GOT3 (cell line): ENCODE results near the gene KRT2.

Experiments used
- DNase-seq: peaks from one replicate; lab custom pipeline; 2025; ENCODE audit warnings: mixed read lengths; lab: John Stamatoyannopoulos, UW

Gene KRT2

DNA sequence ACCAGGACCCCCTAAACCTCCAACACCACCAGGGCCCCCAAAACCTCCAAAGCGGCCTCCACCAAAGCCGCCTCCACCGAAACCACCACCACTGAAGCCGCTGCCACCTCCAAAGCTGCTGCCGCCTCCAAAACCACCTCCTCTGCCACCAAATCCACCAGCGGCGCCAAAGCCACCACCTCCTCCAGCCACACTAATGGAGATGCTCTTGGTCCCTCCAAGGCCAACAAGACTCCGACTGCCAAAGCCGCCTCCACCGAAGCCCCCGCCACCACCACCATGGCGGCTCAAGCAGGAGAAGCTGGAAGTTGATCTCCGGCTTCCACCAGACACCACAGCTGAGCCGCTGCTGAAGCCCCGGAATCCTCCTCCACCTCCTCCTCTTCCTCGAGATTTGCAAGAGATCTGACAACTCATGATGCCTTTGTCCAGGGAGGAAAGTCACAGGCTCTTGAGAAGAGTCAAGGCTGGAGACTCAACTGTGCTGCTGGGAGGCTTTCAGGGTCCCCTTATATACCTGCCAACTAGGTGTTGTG lies at the start of gene KRT2:
Gene KRT2, minus strand, starts transcription at position 486 of the 536 bp plus-strand sequence. Its CDS starts 69 bp downstream, at position 417.
- DNase-seq: no peak

DNA sequence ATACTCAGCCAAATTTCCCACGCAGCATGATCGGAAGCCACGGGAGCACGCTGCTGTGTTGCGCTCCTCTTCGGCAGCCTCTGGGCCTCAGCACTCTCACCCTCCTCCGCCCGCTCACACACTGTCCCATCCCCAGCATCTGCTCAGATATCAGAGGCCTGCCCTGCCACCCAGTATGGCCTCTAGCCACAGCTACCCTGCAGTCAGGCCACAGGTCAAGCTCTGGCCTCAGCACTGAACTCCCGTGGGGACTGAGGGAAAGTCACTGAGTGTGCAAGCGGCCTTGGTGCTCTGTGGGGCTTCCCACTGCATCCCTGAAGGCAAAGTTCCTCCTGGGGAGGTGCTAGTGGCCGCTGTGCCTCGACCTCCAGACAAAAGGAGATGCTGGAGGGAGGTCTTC lies 49.3 kb upstream of the KRT2 start:
- DNase-seq: no peak

DNA sequence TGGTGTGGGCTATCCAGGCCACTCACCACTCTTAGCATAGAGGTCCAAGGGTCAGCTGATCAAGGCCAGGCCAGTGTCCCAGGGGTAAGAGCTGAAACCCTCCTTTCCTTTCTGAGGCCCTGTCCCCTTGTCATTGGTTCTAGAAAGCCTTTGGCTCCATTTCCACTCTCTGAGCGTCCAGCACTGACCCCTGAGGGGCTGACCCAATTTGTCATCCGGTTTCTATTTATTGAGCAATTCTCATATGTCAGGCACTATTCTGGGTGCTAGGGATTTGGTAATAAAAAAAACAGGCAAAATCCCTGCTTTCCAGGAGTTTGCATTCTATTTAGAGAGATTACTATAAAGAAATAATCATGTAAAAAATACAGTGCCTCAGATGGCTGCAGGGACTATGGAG lies 47.9 kb upstream of the KRT2 start:
- DNase-seq: no peak

DNA sequence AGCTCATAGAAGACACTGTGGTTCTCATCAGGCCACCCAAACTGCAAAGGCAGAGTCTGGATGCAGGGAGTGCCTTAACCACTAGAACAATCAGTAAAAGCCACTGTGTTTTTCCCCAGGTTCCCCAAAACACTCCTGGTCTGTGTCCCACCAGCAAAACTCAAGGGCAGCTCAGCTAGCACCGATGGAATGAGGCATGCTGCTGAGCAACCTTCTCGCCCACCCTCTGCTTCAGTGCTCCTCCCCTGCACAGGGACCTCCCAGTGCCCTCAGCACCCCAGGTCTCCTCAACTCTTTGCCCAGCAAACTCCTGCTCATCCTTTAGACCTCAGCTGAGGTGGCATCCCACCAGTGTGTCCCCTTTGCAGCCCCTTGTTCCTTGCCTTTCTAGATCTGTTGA lies 47.4 kb upstream of the KRT2 start:
- DNase-seq: no peak

DNA sequence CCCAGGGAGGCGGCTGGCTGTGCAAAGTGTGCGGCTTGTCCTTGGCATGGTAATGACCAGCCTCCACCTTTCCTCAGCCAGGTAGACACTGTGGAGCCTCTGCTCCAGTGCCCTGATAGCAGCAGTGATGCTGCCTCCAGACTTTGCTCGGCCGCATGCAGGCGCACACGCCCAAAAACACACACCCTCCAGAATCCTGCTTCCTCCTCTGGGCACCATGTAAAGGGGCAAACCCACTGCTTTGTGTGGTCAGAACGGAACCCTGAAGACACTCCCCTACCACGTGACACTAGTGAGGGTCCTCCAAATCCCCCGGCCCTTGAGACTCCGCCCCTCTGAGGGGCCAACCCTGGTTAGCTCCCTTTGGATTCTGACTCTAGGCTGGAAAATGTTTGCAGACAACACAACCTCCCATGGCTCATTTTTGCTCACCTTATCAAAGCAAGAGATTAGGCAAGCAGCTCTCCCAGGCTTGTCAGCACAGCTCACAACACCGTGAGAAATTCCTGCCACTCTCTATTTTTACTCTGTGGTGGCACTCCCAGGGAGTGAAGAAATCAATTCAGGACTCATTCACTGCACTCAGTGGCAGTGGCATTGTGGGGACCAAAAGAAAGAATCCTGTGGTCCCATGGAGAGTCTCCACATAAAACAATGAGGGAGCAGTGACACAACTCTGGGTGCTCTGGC lies 46.8 kb upstream of the KRT2 start:
- DNase-seq: no peak

DNA sequence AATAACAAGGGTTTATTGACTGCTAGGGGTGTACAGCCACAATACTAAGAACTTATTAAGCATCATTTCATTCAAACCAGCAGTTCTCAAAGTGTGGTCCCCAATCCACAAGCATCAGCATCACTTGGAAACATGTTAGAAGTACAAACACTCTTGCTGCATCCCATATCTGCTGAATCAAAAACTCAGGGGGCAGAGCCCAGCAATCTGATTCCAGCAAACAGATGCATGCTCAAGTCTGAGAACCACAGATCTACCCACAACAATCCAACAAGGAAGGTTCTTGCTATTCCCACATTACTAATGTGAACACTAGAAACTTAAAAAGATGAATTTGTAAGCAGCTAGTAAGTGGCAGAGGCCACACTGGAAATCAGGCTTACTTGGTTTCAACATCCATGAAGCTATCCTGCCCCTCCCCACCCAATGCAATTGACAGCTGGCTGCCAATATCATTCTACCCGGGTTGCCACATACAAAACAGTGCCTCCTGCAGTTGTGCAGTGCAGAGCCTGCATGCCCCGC lies 45.1 kb upstream of the KRT2 start:
- DNase-seq: no peak

DNA sequence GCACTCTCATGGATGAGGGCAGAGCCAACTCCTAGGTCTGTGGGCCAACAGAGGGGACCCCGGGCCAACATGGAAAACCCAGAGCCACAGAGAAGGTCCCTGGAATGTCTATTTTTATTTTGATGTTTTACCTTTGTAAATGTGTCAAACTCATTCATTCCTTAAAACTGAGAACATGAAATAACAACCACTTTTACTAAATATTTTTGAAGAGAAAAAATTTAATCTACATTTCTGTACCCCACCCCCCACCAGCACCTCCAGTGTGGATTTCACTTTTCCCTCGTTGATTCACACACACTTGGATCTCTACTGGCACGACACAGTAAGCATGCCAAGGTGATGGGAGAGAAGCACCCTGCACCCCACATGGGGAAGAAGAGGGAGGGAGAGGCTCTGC lies 44.6 kb upstream of the KRT2 start:
- DNase-seq: no peak

DNA sequence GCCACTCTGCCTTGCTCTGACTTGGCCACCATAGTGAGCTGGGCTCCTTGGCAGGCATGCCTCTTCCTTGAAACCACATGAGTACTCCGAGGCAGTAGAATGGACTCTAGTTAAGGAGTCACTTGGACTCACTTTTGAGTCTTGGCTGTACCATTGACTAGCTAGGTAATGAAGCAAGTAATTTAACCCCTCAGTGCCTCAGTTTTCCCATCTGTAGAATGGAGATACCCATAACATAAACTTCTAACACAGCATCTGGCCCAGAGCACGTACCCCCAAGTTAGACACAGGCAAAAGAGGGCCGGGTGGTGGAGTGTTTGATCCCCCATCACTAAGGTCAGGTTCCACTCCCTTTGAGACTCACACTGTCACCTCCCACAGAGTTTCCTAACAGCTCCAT lies 43.0 kb upstream of the KRT2 start:
- no peak for DNase-seq

DNA sequence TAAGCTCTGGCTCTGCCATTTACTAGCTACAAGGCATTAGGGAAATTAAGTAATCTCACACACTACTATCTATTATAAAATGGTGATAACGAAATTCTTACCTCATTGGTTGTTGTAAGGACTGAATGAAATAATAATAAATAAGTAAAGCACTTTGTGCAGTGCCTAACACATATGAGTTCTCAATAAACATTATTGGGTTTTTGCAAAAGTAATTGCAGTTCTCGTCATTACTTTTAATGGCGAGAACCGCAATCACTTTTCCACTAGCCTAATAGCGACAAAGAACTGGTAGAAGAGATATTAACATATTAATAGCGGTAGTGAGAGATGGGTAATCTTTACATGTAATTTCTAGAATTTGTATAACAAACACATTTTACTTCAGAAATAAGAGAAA lies 42.1 kb upstream of the KRT2 start:
- no peak for DNase-seq

DNA sequence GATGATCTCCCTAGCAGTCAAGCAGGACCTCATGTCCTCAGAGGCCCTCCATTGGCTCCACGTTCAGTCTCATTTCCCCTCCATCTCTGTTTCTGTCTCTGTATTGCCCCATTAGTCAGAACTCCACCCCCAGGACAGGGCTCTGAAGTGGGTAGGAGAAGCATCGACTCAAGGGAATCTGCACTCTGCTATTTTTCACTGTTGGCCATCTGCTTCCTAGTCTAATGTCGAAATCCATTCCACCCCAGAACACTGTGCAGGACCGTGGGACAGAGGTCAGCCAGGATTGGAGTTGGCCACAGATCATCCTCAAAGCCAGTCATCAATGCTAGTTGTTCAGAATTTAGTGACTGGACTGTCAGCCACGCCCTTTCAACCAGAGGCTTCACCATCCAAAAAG lies 41.2 kb upstream of the KRT2 start:
- no peak for DNase-seq

DNA sequence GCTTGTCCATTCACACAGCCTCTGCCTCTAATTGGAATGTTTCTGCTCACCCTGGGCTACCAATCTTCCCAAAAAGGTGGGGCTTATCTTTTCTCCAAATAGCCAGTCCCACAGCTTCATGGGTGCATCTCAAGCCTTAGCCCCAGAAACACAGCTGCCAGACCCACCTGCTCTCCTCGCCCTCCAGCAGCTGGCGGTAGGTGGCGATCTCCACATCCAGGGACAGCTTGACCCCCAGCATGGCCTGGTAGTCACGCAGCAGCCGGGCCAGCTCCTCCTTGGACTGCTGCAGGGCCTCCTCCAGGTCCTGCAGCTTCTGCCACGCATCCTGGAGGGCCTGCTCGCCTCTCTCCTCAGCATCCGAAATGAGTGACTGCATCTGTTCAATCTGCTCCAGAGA lies 40.2 kb upstream of the KRT2 start:
- DNase-seq: no peak

DNA sequence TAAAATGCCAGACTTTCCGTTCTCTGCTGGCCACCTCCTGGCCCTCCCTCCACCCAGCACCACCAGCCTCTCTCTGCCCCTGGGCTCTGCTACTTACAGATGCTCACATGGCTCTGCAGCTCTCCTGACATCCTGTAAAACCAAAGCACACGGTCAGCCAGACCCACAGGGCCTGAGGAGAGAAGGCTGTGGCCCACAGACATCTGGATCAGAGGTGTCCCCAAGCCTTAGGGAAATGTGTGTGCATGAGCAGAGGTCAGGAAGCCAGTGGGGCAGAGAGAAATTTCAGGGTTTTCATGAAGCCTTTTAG lies 39.8 kb upstream of the KRT2 start:
- no peak for DNase-seq

DNA sequence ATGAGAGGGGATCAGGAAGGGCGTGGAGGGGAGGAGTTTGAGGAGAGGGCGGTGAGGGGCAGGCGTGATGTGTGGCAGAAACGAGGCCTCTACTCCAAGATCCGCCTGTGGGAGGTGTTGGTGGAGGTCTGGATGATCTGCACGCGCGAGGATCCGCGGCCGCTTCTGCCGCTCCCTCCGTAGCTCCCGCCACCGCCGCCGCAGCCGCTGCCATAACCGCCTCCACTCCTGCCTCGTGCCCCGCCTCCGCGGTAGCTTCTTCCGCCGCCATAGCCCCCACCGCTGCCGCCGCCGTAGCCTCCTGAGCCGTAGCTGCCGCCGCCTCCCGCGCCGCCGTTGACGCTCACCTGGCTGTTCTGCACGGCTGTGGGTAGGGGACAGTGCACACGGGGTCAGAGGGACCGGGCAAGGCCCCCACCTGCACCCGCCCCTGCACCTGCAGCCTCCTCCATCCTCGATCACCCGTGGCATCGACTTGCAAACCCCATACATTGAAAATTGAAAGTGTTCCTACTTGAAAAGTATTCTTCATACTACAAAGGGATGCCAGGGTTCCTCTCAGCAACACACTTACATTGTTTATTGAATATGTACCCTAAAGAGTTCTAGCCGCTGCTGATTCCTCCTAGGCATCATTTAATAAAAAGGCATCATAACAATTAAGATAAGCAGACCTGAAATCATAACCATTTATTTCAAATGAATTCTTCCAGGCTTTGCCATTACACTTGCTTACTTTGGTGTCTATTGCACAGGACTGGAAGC lies 39.2 kb upstream of the KRT2 start:
- no peak for DNase-seq

DNA sequence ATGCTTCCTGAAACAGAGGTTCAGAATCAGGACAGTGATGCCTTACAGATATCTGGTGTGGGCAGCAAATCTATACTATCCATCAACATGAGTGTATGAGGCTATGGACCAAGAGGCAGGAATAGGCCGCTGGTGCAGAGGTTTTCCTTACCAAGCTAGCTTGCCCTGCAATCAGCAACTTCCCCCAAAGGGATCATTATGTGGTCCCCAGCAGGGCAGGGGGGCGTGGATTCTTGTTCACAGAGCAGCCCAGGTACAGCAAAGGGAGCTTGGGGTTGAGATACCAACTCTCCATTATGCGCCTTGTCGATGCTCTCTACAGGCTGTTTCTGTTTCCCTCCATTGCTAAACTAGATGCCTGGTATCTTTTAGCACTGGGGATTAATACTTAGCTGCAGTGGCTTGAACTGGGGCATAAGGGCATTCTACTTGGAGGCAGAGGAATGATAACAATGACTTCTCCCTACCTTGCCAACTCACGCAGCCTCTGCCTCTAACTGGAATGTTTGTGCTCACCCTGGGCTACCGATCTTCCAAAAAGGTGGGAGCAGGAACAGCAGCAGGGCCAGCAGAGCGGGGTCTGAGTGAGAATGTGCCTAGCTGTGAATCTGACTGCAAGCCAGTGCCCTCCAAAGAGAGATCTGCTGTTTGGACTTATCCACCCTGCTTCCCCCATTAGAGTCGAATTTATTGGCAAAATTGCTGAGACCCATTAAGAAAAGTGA lies 38.5 kb upstream of the KRT2 start:
- no peak for DNase-seq

DNA sequence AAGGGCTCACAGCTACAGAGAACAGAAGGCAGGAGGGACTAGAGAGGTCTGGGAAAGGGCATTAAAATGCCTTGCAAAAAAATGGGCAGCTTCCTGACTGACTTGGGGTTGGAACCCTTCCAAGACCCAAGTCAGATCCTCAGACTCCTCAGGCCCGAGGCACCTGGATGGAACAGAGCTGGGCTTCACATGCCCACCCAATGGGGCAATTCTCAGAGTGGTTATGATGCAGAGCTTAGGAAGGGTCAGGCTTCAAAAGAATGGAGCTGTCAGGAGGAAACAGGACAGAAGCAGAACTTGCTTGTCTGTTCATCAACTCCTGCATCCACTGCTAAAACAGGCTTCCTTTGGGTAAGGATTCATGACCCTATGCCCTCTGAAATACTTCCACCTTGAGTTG lies 37.9 kb upstream of the KRT2 start:
- DNase-seq: no peak

DNA sequence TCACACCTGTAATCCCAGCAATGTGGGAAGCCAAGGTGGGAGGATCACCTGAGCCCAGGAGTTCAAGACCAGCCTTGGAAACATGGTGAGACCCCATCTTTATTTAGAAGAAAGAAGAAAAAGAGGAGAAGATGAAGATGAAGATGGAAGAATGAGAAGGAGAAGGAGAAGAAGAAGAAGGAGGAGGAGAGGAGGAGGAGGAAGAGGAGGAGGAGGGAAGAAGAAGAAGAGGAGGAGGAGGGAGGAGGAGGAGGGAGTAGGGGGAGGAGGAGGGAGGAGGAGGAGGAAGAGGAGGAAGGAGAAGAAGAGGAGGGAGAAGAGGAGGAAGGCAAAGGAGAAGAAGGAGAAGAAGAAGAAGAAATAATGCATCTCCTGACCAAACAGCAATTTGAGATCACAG lies 37.2 kb upstream of the KRT2 start:
- DNase-seq: no peak

DNA sequence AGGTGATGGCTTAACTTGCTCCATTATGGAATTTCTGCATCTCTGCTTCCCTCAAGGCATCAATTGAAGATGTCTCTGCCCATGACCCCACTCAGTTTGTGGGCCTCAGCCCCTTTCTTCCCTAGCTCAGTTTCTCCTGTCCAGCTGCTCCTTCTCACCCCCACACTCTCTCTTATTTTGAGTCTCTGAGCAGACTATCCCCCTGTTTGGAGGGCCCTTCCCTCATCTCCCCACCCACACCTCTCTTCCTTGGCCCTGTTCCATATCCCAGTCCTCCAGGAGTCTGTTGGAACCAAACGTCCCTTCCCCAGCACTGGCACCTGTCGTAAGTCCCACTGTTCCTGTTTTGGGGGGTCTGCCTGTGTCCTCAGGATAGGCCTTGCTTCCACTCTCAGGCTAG lies 36.5 kb upstream of the KRT2 start:
- no peak for DNase-seq

DNA sequence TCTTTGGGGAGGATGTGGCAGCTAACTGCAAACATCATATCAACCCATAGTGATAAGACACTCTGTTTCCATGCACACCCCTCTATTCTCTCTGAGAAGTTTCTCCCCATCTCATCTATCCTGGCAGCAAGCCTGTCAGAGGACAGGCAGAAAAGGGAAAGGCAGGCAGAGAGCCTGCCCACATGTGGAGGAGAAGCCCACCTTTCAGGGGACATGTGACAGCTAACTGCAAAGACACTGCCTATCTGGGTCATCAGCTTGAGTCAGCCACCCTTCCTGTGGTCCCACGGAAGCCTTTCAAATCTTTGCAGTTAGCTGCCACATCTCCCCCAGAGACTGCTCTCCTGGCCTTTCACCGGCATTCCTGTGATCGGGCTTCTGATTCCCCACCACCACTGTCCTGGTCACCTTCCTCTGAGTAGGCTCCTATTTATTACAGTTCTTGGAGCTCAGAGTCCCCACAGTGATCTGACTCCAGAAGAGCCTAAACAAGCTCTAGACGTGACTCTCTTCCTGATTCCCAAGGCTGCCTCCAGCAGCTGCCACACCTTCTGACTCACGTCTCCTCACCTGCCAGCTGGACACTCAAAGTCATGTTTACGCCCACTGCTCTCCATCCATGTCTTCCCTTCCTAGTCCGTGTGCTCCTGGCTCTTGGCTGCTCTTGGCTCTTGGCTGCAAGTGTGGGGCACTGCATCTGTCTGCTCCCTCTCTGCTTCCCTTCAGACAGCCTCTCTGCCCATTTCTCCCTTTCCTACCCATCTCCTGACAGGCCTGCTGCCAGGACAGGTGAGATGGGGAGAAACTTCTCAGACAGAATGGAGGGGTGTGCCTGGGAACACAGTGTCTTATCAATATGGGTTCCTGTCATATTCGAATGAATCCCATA lies 35.7 kb upstream of the KRT2 start:
- no peak for DNase-seq

DNA sequence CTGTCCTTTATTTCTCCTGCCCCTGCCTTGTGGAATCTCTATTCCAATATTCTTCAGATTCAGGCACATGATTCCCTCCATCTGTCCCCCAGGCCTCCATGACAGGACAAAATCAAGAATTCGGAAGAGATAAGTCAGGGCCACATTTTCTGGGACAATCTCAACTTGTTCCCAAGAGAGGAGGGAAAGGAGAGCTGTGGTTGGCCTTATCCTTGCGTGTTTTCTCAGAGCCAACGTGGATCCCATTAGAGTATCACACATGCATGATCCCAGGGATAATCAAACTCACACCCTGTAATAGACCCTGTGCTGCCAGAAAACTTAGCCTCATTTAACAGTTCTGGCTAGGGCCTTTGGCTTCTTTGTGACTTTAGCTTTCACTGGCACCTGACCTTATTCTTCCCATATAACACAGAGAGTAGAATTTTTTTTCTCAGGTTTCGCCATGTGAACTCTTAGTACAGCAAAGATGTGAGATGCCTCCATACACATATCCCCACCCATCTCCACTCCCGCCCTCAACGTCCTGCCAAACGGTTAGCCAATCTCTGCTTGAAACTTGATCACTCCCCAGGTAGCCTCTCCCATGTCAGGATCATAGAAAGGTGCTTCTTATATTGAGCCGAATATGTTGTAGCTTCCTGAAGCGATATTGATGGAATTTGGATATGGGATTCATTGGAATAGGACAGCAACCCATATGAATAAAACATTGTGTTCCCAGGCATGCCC lies 34.9 kb upstream of the KRT2 start:
- DNase-seq: no peak

DNA sequence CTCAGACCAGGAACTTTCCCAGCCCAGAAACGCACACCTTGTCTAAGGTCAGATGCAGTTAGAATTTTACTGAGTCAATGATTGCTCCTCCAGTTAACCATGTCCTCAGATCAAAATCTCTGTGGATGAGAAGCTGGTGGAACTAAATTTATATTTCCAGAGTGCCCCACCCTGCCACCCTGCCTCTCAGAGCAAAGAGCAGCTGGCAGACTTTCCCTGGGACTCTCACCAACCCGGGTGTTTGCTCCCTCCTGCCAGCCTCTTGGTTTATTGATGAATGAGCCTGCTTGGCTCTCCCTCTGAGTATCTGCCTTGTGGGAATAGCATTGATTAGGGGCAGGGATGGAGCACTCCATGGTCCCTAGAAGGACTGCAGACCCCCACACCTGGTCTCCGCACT lies 34.1 kb upstream of the KRT2 start:
- no peak for DNase-seq

DNA sequence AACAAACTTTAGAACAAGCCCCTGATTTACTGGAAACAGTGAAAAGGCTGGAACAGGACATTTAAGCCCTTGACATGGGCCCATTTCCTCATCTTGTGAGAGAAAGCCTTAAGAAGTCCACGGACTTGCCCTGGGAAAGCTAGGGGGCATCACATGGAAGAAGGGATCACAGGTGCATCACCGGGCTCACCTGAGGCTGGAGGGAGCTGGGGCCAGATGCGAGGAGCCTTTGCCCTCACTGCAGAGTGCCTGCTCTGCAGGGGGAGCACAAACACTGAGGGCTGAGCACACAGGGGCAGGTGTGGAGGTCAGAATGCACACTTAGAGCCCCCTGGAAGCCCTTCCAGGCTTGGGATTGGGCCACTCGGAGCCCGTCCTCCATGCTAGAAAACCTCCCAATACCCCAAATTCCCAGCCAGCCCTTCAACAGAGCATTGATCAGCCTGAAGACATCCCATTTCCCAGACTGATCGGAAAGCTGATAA lies 33.4 kb upstream of the KRT2 start:
- no peak for DNase-seq
